KMS-11 (cell line): ENCODE results near the gene DCHS2.

Experiments
- H2AFZ ChIP-seq: fragments of 200-600 bp; sonication (generic); 2 replicates; pipeline ENCODE4 v1.6.1; 2016; ENCODE audit warnings: antibody characterized with exemption, mixed run types, low read depth
- H3K27ac ChIP-seq: fragments of 200-600 bp; sonication (generic); 2 replicates; pipeline ENCODE4 v1.6.1; 2016; ENCODE audit warnings: mild to moderate bottlenecking, mixed run types
- H3K27me3 ChIP-seq: fragments of 200-600 bp; sonication (generic); 2 replicates; pipeline ENCODE4 v1.6.1; 2017; ENCODE audit warnings: mild to moderate bottlenecking, low read depth, mixed run types, moderate library complexity; ENCODE audit not compliant: insufficient read depth
- H3K36me3 ChIP-seq: fragments of 200-600 bp; sonication (generic); 2 replicates; pipeline ENCODE4 v1.6.1; 2017; ENCODE audit warnings: mild to moderate bottlenecking, mixed run types; ENCODE audit not compliant: insufficient read depth
- H3K4me1 ChIP-seq: fragments of 200-600 bp; sonication (generic); 2 replicates; pipeline ENCODE4 v1.6.1; 2016; ENCODE audit warnings: mild to moderate bottlenecking, low read depth, mixed run types; ENCODE audit not compliant: poor library complexity, severe bottlenecking
- H3K4me2 ChIP-seq: fragments of 200-600 bp; sonication (generic); 2 replicates; pipeline ENCODE4 v1.7.0; 2016; ENCODE audit warnings: mild to moderate bottlenecking, mixed run types
- H3K4me3 ChIP-seq: fragments of 200-600 bp; sonication (generic); IDR thresholded peaks from 2 replicates; pipeline ENCODE4 v1.6.1; 2017; ENCODE audit warnings: low read depth, low read length, mixed read lengths; ENCODE audit not compliant: insufficient read depth
- H3K79me2 ChIP-seq: fragments of 200-600 bp; sonication (generic); 2 replicates; pipeline ENCODE4 v1.6.1; 2016; ENCODE audit warnings: low read depth, mixed run types; ENCODE audit not compliant: insufficient read depth
- H3K9ac ChIP-seq: fragments of 200-600 bp; sonication (generic); 2 replicates; pipeline ENCODE4 v1.6.1; 2016; ENCODE audit warnings: mild to moderate bottlenecking, mixed run types
- H4K20me1 ChIP-seq: fragments of 200-600 bp; sonication (generic); 2 replicates; pipeline ENCODE4 v1.6.1; 2016; ENCODE audit warnings: mild to moderate bottlenecking, mixed run types; ENCODE audit not compliant: insufficient read depth
- TF ChIP-seq, protein P1 (sequence below): fragments of 200-600 bp; sonication (generic); conservative IDR thresholded peaks from 2 replicates; pipeline ENCODE4 v1.6.1; 2017; ENCODE audit warnings: low read depth, mild to moderate bottlenecking, antibody characterized with exemption, low read length, moderate library complexity, mixed read lengths

DCHS2 gene

GRCh38 chr4:154424810-154425484 lies 66.7 kb downstream of the DCHS2 start:
- no peak overlapping the region for H3K4me2 ChIP-seq
- no peaks in the 10 kb centered on the region for H3K36me3 ChIP-seq
- no peak overlapping the region for H3K4me3 ChIP-seq
- H3K4me1 ChIP-seq = no peaks in the 10 kb centered on the region
- H4K20me1 ChIP-seq = no peaks in the 10 kb centered on the region
- H3K79me2 ChIP-seq = no peaks in the 10 kb centered on the region
- TF ChIP-seq, protein P1, sequence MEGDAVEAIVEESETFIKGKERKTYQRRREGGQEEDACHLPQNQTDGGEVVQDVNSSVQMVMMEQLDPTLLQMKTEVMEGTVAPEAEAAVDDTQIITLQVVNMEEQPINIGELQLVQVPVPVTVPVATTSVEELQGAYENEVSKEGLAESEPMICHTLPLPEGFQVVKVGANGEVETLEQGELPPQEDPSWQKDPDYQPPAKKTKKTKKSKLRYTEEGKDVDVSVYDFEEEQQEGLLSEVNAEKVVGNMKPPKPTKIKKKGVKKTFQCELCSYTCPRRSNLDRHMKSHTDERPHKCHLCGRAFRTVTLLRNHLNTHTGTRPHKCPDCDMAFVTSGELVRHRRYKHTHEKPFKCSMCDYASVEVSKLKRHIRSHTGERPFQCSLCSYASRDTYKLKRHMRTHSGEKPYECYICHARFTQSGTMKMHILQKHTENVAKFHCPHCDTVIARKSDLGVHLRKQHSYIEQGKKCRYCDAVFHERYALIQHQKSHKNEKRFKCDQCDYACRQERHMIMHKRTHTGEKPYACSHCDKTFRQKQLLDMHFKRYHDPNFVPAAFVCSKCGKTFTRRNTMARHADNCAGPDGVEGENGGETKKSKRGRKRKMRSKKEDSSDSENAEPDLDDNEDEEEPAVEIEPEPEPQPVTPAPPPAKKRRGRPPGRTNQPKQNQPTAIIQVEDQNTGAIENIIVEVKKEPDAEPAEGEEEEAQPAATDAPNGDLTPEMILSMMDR = no peak
- H3K27me3 ChIP-seq = no peaks in the 10 kb centered on the region
- no peak overlapping the region for H3K9ac ChIP-seq
- H2AFZ ChIP-seq = no peak overlapping the region
- H3K27ac ChIP-seq = no peak overlapping the region

DNA sequence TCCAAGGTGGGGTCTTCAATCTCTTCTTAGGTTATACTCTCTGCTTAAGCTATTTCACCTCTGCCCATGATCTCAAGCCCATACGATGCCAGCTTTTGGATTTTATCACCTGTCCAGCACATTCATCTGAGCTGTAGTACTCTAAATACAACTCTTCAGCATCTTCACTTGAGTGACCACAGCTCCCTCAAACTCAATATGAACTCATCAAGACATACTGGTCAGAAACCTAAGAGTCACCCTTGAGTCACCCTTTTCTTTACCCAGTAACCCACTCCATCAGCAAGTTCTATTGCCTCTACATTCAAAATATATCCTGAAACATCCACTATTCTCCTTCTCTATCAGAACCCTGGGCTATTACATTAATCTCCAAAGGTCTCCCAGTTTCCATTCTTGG lies 69.4 kb downstream of the DCHS2 start:
- Histone ChIP-seq H3K79me2 (no peaks in the 10 kb centered on the region), H3K4me2 (no peak overlapping the region), H3K27ac (no peak overlapping the region), H3K36me3 (no peaks in the 10 kb centered on the region), H4K20me1 (no peaks in the 10 kb centered on the region), H3K9ac (no peak overlapping the region), H3K4me3 (no peak overlapping the region), H3K27me3 (no peaks in the 10 kb centered on the region), H2AFZ (no peak overlapping the region), H3K4me1 (peaks cover 3% of the 10 kb centered on the region)
- TF ChIP-seq, protein P1 = no peak

DNA sequence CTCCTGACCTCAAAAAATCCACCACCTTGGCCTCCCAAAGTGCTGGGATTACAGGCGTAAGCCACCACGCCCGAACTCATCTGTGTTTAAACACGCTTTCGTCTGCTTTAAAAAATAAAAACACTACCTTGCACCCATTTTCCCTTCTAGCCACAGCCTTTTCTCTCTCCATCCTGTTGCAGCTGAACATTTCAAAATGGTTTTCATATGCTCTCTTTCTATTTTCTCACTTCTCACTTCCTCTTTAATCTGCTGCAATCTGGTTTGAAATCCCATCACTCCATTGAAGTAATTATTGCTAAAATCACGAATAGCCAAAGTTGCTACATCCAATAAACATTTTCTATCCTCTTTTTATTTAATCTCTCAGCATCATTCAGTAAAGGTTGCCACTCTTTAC lies 70.0 kb downstream of the DCHS2 start:
- no peak overlapping the region for H3K4me3 ChIP-seq
- H3K9ac ChIP-seq = no peak overlapping the region
- H3K27ac ChIP-seq = no peak overlapping the region
- TF ChIP-seq, protein P1 = no peak
- peaks cover 5% of the 10 kb centered on the region for H3K4me1 ChIP-seq
- no peaks in the 10 kb centered on the region for H3K27me3 ChIP-seq
- H3K36me3 ChIP-seq = no peaks in the 10 kb centered on the region
- H3K79me2 ChIP-seq = no peaks in the 10 kb centered on the region
- H4K20me1 ChIP-seq = no peaks in the 10 kb centered on the region
- no peak overlapping the region for H2AFZ ChIP-seq
- no peak overlapping the region for H3K4me2 ChIP-seq

DNA sequence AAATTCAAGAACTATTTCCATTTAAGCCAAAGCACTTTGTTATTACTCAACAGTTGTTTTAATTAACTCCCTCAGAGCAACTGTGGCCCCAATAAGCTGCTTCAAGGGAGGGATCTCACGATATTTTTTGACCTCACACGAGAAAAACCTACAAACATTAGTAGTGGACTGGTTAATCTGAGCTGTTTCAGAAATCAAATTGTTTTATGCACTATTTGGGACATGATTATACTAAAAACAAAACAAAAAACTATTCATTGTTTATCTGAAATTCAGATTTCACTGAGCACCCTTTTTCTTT lies 74.3 kb downstream of the DCHS2 start:
- Histone ChIP-seq H3K4me1 (peaks cover 8% of the 10 kb centered on the region), H2AFZ (peak overlapping the region; percentile 91; the same call in 1 of the 2 replicates), H3K4me2 (no peak overlapping the region; the same call in 1 of the 2 replicates), H4K20me1 (no peaks in the 10 kb centered on the region), H3K27me3 (no peaks in the 10 kb centered on the region), H3K36me3 (no peaks in the 10 kb centered on the region), H3K79me2 (no peaks in the 10 kb centered on the region), H3K4me3 (no peak overlapping the region), H3K27ac (no peak overlapping the region), H3K9ac (no peak overlapping the region)
- TF ChIP-seq, protein P1 = no peak
